HL-60 (cell line): ENCODE data around the gene MX2.

ENCODE experiments used
- POLR2AphosphoS5 ChIP-seq: IDR thresholded peaks from 2 replicates; pipeline ENCODE4 v1.6.1; 2012; ENCODE audit warnings: low read depth
- TF ChIP-seq, protein P1 (sequence below): IDR thresholded peaks from one replicate; pipeline ENCODE4 v1.5.1; 2011; ENCODE audit warnings: low read length, control low read depth, inconsistent platforms; ENCODE audit not compliant: insufficient read depth
- TF ChIP-seq, protein P2 (sequence below): IDR thresholded peaks from 2 replicates; pipeline ENCODE4 v1.6.1; 2012; ENCODE audit warnings: low read depth; ENCODE audit not compliant: insufficient replicate concordance

DNA sequence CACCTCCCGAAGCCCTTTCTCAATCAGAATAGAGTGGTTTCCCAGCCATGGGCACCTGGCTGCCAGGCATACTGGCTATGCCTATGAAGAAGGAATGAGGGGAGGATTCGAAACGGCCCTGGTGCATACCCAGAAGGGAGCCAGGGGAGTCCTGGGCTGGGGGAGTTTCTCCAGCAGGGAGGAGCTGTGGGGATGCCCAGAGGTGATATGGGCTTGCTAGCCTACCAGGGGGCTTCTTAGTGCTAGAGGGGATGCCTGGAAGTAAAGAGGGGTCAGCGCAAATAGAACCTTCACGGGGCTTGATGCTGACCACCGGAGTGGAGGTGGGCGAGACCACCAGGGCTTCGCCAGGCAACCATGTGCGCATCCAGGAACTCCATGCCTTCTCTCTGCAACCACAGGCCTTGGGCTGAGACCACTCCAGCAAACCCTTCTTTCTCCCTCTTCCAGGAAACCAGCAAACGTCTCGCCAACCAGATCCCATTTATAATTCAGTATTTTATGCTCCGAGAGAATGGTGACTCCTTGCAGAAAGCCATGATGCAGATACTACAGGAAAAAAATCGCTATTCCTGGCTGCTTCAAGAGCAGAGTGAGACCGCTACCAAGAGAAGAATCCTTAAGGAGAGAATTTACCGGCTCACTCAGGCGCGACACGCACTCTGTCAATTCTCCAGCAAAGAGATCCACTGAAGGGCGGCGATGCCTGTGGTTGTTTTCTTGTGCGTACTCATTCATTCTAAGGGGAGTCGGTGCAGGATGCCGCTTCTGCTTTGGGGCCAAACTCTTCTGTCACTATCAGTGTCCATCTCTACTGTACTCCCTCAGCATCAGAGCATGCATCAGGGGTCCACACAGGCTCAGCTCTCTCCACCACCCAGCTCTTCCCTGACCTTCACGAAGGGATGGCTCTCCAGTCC, 46.0 kb downstream of the MX2 start:
- TF ChIP-seq, protein P1, sequence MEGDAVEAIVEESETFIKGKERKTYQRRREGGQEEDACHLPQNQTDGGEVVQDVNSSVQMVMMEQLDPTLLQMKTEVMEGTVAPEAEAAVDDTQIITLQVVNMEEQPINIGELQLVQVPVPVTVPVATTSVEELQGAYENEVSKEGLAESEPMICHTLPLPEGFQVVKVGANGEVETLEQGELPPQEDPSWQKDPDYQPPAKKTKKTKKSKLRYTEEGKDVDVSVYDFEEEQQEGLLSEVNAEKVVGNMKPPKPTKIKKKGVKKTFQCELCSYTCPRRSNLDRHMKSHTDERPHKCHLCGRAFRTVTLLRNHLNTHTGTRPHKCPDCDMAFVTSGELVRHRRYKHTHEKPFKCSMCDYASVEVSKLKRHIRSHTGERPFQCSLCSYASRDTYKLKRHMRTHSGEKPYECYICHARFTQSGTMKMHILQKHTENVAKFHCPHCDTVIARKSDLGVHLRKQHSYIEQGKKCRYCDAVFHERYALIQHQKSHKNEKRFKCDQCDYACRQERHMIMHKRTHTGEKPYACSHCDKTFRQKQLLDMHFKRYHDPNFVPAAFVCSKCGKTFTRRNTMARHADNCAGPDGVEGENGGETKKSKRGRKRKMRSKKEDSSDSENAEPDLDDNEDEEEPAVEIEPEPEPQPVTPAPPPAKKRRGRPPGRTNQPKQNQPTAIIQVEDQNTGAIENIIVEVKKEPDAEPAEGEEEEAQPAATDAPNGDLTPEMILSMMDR: no peak
- TF ChIP-seq POLR2AphosphoS5: no peak
- TF ChIP-seq, protein P2, sequence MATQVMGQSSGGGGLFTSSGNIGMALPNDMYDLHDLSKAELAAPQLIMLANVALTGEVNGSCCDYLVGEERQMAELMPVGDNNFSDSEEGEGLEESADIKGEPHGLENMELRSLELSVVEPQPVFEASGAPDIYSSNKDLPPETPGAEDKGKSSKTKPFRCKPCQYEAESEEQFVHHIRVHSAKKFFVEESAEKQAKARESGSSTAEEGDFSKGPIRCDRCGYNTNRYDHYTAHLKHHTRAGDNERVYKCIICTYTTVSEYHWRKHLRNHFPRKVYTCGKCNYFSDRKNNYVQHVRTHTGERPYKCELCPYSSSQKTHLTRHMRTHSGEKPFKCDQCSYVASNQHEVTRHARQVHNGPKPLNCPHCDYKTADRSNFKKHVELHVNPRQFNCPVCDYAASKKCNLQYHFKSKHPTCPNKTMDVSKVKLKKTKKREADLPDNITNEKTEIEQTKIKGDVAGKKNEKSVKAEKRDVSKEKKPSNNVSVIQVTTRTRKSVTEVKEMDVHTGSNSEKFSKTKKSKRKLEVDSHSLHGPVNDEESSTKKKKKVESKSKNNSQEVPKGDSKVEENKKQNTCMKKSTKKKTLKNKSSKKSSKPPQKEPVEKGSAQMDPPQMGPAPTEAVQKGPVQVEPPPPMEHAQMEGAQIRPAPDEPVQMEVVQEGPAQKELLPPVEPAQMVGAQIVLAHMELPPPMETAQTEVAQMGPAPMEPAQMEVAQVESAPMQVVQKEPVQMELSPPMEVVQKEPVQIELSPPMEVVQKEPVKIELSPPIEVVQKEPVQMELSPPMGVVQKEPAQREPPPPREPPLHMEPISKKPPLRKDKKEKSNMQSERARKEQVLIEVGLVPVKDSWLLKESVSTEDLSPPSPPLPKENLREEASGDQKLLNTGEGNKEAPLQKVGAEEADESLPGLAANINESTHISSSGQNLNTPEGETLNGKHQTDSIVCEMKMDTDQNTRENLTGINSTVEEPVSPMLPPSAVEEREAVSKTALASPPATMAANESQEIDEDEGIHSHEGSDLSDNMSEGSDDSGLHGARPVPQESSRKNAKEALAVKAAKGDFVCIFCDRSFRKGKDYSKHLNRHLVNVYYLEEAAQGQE: no peak
